Omental fat pad (tissue), 4 donors: ENCODE measurements around the gene NAP1L4. TPM values are rescaled to one million over a fixed set of nuclear protein-coding genes. Genes with fewer than 3 reads are reported as not detected.

Experiments used
- ATAC-seq: fragments of 150-250 bp; one replicate; pipeline ENCODE4 v1.9.1; 2016; ENCODE audit warnings: mild to moderate bottlenecking, moderate library complexity; ENCODE audit not compliant: low FRiP score
- DNase-seq: peaks from one replicate; pipeline ENCODE4 v3.0.0-alpha.2; 2019; ENCODE audit warnings: low spot score
- total RNA-seq, 4 donors: library from RNA; depleted of rRNA; stranded (reverse); fragments of >200 nt; gene quantifications; one replicate each; pipeline ENCODE4 v1.1.0, GENCODE V29; 2016
- TF ChIP-seq, protein P1 (sequence below), 3 donors: fragments of 450-650 bp; IDR thresholded peaks; one replicate each; pipeline ENCODE4 v1.5.1; 2016 to 2017; ENCODE audit warnings: antibody characterized with exemption in 3 of 3, mild to moderate bottlenecking in 3 of 3, moderate library complexity in 2 of 3

NAP1L4 gene
- total RNA-seq, 4 donors from 2014 or later: 58.2 to 90.0 (median 82.2) TPM

DNA sequence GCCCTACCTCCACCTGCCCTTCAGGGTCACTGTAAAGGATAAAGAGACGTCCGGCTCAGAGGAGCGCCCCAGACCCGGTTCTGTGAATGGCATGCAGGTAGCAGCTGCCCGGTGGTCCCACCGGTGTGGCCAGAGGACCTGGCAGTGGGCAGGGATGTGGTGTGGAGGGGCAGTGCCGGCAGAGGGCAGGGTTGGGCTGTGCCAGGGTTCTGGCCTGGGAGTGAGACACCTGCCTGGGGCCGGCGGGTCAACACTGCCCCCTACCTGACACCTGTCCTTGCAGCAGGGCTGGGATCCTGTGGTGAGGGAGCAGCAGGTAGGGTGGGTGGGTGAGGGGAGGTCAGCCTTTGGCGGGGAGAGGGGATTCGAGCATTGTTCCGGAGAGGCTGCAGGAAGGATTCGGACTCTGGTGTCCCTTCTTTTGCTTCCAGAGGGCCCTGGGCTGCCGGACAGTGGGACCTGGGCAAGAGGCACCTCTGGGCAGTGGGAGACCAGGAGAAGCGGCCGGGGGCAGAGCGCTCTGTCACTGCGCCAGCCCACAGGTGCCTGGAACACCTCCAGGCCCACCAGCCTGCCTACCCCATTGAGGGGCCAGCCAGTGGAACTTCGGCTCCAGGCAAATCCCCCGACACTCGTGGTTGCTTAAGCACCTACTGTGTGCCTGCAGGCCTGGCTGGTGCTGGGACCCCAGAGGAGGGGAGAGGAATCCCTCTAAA lies 61.3 kb downstream of the NAP1L4 start:
- ATAC-seq: peak; percentile 63
- TF ChIP-seq, protein P1, sequence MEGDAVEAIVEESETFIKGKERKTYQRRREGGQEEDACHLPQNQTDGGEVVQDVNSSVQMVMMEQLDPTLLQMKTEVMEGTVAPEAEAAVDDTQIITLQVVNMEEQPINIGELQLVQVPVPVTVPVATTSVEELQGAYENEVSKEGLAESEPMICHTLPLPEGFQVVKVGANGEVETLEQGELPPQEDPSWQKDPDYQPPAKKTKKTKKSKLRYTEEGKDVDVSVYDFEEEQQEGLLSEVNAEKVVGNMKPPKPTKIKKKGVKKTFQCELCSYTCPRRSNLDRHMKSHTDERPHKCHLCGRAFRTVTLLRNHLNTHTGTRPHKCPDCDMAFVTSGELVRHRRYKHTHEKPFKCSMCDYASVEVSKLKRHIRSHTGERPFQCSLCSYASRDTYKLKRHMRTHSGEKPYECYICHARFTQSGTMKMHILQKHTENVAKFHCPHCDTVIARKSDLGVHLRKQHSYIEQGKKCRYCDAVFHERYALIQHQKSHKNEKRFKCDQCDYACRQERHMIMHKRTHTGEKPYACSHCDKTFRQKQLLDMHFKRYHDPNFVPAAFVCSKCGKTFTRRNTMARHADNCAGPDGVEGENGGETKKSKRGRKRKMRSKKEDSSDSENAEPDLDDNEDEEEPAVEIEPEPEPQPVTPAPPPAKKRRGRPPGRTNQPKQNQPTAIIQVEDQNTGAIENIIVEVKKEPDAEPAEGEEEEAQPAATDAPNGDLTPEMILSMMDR (IDR thresholded peaks at IDR 0.05): no peak

DNA sequence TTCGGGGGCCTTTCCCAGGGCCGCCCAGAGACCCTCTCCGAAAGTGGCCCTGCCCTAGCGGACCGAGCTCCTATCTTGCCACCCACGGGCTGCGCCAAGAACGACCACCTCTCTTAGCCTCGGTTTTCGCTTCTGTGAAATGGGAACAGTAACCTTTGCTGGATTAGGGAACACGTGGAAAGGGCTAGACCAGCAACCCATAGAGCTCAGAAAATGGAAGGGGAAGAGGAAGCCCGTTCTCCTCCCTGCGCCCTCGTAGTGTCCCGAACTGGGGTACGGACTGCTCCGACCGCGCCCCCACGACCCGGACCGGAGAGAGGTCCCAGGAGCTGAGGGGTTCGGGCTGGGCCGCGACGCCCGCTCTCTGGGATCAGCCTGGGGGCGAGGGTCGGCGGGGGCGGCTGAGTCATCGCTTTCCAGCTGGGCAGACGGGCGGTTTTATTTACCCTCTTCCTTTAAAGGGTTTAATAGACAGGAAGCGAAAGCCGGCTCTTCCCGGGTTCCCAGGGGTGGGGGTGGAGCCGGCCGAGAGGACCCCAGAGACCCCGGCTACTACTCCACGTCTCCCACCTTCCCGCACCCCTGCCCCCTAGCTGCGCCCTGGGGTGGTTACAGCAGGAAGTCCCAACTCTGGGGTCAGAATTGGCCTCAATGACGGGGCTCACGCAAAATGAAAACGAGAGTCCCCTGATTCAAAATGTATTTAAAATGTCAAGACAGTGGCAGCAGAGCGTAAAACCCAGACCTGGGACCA lies 62.0 kb downstream of the NAP1L4 start:
- TF ChIP-seq, protein P1 (IDR thresholded peaks at IDR 0.05): no peak
- ATAC-seq (peak; percentile 43), DNase-seq (peak; percentile 60)

More for the DNA sequence above, 61.3 kb downstream of the NAP1L4 start:
- no peak for DNase-seq

DNA sequence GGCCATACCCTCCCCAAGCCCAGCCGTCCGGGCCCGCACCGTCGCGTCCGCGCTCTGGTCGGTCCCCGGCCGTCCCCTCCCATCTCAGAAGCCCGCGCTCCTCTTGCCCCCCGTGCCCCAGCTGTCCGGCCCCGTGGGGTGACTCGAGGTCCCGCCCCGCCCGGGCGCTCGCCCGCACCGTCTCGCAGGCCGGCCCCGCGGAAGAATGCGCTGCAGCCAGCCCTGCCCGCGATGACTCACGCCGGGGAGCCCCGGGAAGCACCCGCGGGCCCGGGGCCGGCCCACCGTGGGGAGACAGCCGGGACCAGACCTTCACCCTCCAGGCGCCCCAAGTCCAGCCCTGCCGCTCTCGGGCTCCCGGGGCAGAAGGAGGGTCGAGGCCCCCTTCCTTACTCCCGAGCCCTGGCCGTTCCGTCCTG lies 62.6 kb downstream of the NAP1L4 start:
- TF ChIP-seq, protein P1 (IDR thresholded peaks at IDR 0.05): no peak
- DNase-seq (peak; percentile 51), ATAC-seq (peak; percentile 81)

DNA sequence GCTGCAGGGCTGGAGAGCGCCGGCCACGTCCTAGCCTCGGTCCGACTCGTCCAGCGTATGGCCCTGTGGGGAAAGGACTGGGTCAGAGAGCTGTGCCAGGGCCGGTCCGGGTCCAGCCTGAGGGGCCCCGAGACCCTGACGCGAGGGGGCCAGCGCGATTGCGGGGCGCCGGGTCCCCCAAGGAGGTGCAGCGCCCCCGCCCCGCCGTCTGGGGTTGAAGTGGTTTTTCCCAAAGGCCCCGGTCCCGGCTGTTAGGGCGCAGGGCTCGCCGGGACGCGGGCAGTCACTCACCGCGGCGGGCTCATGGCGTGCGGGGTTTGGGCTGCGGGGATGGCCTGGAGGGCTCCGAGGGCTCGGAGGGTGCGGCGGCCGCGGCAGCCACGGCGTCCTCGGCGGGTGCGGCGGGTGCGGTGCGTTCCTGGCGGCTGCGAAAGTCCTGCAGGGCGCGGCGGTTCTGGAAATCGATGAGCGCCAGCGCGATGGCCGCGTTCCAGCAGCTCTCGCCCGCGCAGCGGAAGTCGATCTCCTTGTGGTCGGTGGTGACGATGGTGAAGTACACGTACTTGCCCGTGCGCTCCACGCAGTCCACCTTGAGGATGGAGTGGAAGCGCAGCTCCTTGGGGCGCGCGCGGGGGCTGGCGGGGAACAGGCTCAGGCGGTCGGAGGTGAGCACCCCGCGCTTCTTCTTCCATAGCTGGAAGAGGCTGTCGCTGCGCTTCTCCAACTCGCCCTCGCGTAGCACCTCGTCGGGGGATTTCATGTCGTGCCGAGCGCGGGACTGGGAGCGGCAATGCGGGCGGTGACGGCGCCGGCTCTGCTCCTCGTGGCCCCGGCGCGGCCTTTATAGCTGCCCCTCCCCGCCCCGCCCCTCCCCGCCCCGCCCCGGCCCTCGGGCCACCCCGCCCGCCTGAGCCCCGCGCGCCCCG lies 63.3 kb downstream of the NAP1L4 start, which contains the start of gene PHLDA2:
PHLDA2 (minus strand) TSS at position 816 of the 926 bp plus-strand sequence; CDS start at position 760, 56 bp downstream.
- DNase-seq: no peak
- TF ChIP-seq, protein P1 (IDR thresholded peaks at IDR 0.05): no peak
- ATAC-seq: peak; percentile 17

DNA sequence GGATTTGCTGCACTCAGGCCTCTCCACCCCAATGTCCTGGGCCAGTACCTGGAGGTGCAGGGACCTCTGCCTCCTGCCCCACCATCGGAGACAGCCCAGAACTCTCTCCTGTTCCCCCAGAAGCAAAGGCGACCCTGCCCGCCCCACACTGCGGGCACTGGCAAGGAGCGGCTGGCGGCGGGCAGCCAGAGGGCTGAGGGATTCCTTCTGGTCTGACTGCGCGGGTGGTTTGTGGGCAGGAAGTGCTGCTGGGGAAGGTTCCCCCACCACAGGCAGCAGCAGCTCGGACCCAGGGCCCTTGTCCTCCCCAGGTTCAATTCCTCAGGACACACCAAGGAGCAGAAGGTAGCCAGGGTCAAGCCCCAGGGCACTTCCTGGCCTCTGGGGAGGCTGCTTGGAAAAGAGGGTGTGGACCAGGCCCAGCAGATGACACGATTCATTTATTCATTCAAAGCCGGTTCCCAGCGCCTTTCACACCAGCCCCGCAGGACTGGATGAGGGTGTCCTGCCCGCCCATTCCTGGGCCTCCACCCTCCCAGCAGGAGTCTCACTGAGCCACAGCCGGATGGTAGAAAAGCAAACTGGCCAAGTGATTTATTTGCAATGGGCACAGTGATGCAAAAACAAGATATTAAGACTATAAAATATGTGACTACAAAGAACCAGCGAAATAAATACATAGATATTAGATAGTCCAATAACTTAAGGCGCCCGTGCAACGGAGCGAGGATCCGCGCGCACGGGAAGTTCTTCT lies 64.1 kb downstream of the NAP1L4 start:
- ATAC-seq (no peak), DNase-seq (no peak)
- TF ChIP-seq, protein P1 (IDR thresholded peaks at IDR 0.05): no peak
